GM19467 (cell line): Measurements from ENCODE around the gene CACNA1D.

Source experiments
- ATAC-seq: cut with Tn5 transposase; IDR thresholded peaks from one replicate; pipeline ENCODE4 v1.9.1; 2021; ENCODE audit warnings: mild to moderate bottlenecking, moderate library complexity; ENCODE audit not compliant: unreplicated experiment

CACNA1D gene

GRCh38 chr3:53495146-53495519 is 722 bp downstream of the CACNA1D start:
- no peak for ATAC-seq

- no peak for ATAC-seq
These were observed 1.3 kb downstream of the CACNA1D start for GRCh38 chr3:53495520-53496391.

DNA sequence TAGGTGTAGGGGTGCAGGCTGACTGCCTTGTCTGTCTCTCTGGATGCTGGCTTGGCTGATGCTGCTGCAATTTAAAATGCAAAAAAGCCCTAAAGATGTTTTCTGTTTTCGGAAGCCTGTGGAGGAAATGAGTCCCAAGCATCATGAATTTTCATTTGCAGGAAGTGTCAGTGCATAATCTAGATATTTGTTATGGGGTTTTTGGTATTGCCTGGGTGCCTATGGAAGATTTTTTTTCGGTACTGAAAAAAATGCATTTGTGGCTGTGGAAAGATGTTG is 1.9 kb downstream of the CACNA1D start:
- ATAC-seq = no peak

DNA sequence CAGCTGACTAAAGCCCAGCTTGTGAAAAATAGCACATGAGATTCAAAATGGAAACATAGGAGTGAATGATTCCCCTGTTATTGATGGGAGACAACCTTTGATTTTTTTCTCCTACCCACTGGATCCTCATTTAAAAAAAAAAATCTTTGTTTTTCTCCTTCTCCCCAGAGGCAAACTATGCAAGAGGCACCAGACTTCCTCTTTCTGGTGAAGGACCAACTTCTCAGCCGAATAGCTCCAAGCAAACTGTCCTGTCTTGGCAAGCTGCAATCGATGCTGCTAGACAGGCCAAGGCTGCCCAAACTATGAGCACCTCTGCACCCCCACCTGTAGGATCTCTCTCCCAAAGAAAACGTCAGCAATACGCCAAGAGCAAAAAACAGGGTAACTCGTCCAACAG is 2.6 kb downstream of the CACNA1D start:
- no peak for ATAC-seq

DNA sequence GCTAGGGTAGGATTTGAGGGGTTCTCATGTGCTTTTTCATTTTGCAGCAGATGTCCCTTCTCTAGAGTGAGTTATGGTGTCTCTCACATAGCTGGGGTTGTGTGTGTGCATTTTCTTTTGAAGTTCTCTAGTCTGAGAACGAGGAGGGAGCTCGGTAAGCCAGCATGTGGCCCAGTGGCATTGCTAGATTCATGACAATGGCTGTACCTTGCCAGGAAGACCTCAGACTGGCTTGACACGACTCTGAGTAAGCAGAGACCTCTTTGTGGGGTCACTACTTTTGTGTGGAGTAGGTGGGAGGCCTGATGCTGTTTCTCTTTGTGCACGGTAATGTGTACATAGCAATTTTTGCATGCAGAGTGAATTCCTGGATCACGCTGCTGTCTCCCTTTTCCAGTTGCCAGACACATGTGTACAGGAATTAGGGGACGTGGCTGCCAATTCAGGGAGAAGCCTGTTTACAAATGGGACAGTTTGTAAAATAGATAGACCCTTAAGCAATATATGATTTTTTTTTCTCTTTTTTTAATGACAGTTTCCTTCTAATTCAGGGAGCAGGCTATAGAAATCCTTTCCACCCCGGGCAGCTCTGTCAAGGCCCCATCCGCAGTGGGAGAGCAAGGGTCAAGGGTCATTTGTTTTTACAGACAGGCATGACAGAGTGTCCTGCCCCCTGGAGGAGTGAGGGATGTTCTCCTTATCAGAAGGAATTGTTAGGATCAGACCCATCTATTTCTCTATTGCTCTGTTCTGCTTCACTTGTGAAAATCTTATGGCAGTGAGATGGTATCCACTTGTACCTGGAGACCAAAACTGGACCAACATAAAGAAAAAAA is 4.6 kb downstream of the CACNA1D start:
- ATAC-seq = no peak

DNA sequence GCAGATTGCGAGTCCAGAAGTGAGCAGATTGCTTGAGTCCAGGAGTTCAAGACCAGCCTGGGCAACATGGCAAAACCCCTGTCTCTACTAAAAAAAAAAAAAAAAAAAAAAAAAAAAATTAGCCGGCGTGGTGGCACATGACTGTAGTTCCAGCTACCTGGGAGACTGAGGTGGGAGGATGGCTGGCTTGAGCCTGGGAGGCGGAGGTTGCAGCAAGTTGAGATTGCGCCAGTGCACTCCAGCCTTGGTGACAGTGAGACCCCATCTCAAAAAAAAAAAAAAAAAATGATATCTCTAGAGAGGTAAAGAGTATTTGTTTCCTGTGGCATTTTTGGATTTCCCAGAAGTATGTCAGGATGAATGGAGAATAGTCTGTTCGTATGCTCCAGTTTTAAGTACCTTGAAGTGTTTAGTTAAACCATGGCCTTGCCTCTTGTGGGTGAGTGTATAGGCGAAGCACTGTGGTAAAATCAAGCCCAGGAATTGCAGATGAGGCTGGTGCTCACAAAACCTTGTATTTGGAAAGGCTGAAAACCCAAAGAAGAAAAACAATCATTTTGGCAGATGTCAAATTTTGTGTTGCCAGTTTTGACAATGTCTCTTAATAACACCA is 5.9 kb downstream of the CACNA1D start:
- no peak for ATAC-seq

GRCh38 chr3:53501178-53501577 is 6.8 kb downstream of the CACNA1D start:
- no peak for ATAC-seq

DNA sequence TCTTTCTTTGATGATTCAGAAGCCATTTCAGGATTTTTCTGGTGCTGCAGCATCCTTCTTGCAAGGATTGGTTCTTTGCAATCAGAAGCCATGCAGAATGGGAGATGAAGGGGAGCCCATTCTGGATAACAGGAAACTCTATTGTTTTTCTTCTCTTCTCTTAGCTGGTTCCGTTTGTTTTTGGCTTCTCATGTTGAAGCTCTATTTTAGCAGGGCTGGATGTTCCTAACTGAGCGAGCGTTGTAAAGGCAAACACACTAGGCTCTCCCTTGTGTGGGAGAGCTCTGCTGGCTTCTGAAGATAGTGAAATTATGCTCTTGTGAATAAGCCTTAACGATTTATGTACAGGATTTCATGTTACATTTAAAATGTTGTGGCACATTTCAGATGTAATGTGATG is 8.3 kb downstream of the CACNA1D start:
- no peak for ATAC-seq

DNA sequence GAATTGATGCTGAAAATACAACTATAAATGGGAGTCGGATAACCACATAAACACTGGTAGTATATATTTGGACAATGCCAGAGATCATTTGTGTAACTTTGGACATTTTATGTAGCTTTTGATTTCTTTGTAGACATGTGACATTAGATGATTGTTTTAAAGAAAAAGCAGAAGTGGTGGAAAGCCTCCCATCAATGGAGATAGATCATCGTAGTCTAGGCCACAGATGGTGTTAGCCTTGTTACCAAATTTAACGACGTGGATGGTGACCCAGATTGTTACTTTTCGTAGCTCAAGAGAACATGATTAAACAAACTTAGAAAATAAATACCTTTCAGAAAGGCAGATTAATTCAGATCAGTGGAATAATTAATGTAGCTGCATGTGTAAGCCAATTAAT is 8.8 kb downstream of the CACNA1D start:
- no peak for ATAC-seq

DNA sequence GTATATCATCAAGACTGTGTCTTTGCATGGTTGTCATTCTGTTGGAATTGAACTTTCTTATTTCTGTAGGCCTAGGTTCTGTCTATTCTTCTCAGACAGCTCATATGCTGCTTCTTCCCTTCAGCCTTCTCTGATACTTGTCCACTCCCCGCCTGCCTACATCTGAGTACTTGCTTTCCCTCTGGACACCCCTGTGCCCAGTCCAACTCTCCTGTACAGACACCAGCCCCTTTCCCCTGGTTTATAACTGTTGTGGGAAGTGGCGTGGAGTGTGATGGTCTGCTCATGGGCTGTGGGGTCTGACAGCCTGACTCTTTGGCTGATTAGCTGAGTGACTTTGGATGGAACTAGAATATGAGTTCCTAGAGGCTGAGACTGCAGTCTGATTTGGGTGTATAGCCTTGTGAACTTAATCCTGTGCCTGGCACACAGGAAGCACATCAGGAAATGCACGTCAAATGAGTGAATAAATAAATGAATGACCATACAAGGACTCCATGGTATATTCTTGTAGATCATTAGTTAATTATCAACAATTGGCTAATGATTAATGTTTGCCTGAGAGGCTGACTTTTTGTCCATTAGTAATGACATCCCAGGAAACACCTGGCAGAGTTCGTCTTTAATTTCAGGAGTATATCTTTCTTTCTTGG is 11.8 kb downstream of the CACNA1D start:
- ATAC-seq = no peak

GRCh38 chr3:53506763-53507145 is 12.3 kb downstream of the CACNA1D start:
- no peak for ATAC-seq

DNA sequence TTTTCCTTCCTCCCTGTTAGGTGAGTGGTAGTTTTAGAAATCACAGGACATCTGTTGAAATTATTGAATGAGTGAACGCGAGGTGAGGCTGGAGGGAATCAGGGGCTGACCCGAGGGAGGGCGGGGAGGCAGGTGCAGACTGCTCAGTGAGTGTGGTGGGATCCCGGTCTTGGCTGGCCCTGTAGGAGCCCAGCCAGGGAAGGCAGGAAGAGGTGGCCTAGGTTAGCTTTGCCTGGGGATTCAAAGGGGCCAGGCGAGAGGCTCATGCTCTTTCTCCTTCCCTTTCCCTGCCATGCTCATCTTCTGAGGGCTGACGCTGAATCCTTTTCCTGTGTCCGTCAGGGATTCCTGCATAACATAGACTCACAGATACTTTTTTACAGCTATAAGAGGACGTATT is 15.1 kb downstream of the CACNA1D start:
- no peak for ATAC-seq

GRCh38 chr3:53510508-53510907 is 16.1 kb downstream of the CACNA1D start:
- no peak for ATAC-seq

DNA sequence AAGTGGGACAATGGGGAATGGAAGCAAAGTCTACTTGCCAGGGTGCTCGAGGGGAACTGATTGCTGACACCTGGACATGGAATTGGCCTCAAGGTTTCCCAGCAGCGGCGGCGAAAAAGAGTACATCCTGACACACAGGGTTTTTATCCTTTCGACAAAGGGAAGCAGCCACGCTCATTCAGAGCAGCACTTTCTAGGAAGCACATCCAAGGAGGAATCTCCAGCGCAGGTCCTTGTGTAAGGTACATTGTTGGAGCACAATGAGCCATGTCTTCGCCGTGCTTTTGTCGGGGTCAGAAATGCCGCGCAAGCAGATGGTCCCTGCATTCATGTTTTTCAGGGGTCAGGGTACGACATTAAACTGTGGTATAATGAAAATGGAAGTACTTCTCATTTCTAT is 16.8 kb downstream of the CACNA1D start:
- ATAC-seq = no peak

DNA sequence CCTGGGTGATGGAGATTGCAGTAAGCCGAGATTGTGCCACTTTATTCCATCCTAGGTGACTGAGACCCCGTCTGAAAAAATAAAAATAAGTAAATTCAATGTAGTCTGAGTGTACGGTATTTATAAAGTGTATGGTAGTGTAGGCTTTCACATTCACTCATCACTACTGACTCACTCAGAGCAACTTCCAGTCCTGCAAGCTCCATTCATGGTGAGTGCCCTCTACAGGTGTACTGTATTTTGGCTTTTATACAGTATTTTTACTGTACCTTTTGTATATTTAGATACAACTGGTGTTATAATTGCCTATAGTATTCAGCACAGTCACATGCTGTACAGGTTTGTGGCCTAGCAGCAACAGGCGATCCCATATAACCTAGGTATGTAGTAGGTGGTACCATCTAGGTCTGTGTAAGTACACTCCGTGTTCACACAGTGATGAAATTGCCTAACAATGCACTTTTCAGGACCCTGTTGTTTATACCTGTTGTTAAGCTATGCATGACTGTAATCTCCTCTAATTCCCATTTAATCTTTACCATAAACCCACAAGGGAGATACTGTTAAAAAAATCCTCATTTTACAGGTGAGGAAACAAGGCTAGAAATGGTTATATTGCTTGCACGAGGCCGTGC is 19.3 kb downstream of the CACNA1D start:
- ATAC-seq = no peak

DNA sequence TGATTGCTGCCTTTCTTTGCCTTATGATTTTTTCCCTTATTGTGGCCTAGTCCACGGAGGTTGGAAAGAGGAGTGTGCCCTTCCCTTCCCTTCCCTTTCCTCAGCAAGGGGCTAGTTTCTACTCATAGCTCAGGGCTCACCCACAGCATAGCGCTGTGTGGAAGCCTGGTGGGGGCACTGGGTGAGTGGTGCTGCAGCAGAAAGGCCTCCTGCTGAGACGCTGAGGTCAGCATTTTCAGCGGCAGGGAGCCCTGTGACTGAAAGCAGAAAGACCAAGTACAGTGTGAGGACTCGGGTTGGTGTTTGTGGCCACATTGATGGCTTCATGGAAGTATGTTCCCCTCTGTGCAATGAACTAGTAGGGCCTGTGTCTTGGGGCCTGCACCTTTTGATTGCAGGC is 21.9 kb downstream of the CACNA1D start:
- no peak for ATAC-seq

- no peak for ATAC-seq
These were observed 24.1 kb downstream of the CACNA1D start for GRCh38 chr3:53518495-53518981.

GRCh38 chr3:53519065-53519709 is 24.8 kb downstream of the CACNA1D start:
- ATAC-seq = no peak

DNA sequence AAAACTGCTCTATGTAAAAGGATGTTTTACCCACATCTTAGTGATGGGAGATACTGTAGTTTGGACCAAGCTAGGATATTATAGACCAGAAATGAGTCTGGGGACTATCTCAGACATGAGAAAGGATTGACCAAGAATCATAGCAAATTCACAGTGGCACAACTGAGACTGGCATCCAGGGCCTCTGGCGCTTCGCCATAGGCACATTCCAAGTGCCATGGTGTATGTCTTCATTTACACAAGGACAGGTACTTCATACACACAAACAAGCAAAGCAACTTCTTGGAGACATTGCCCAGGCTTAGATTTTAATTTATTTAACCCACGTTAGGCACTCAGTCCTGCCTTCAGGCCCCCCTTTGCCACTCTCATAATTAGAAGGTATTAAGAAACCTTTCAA is 28.9 kb downstream of the CACNA1D start:
- ATAC-seq = no peak

DNA sequence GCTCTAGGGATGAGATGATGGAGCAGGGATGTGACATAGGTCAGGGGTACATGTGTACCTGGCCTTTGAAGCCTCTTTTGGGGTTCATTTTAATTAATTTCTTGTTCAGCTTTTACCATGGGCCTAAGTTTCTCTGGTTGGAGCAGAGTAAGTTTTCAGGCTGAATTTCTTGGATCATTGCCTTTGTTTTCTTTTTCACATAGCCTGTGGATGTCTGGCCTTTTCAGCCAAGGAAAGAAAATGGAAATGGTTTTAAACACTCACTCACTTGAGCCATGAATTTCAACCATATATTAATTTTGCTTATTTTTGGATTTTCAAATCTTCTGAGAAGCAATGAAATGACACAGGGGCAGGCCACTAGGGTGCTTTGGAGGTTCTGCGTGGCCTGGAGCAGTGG is 30.2 kb downstream of the CACNA1D start:
- ATAC-seq = no peak
